Endothelial cell of umbilical vein (primary cell): ENCODE data around the gene GEMIN5. TPM values are rescaled to one million over a fixed set of nuclear protein-coding genes. Genes with fewer than 3 reads are reported as not detected.

ENCODE experiments used
- BruUV-seq: library from RNA; stranded (reverse); fragments of 400-500 nt; replicated peaks from 2 replicates; lab custom pipeline; 2021; lab: Mats Ljungman, UMichigan
- CTCF ChIA-PET: fragments of 300-600, 350-600 bp; sonication (Branson Sonifier 250); formaldehyde crosslinking; loops from one replicate; lab custom pipeline; 2021; ENCODE audit warnings: antibody characterized with exemption, inconsistent platforms; lab: Charles Lee
- POLR2A ChIA-PET: fragments of 300-600, 350-600 bp; sonication (Branson Sonifier 250); formaldehyde crosslinking; loops from one replicate; lab custom pipeline; 2021; ENCODE audit warnings: antibody characterized with exemption, inconsistent platforms; lab: Charles Lee
- DNase-seq: peaks from one replicate; pipeline ENCODE4 v3.0.0-alpha.2; 2011; ENCODE audit warnings: low read depth, low spot score
- FAIRE-seq: peaks from 2 replicates; lab custom pipeline; 2011; peaks lifted over from hg19 to GRCh38; lab: Jason Lieb, UNC
- H2AFZ ChIP-seq: 2 replicates; pipeline ENCODE4 v1.6.0; 2012; ENCODE audit warnings: low read depth, low read length, control low read depth, inconsistent platforms
- H3K27ac ChIP-seq: 2 replicates; pipeline ENCODE4 v1.5.1; 2011; ENCODE audit warnings: low read depth, mild to moderate bottlenecking, control low read depth, low read length, moderate library complexity; ENCODE audit not compliant: insufficient read depth
- H3K27me3 ChIP-seq, 2 experiments: 2 replicates each; pipeline versions ENCODE4 v1.6.0 to v1.6.1; 2011; ENCODE audit warnings: low read length in 2 of 2, mixed read lengths in 1 of 2; ENCODE audit not compliant: control insufficient read depth in 2 of 2, insufficient read depth in 2 of 2
- H3K36me3 ChIP-seq, 2 experiments: 2 replicates in 1 of 2; 3 replicates in 1 of 2; pipeline ENCODE4 v1.5.1; 2011; ENCODE audit warnings: low read length in 2 of 2, mild to moderate bottlenecking in 1 of 2, moderate library complexity in 1 of 2; ENCODE audit not compliant: control insufficient read depth in 2 of 2, insufficient read depth in 2 of 2; ENCODE audit errors: extremely low read depth in 1 of 2
- H3K4me1 ChIP-seq: 3 replicates; pipeline ENCODE4 v1.5.1; 2011; ENCODE audit warnings: mild to moderate bottlenecking, low read length; ENCODE audit not compliant: control insufficient read depth, insufficient read depth; ENCODE audit errors: extremely low read depth
- H3K4me2 ChIP-seq: 2 replicates; pipeline ENCODE4 v1.6.1; 2011; ENCODE audit warnings: low read length, control low read depth, mixed read lengths; ENCODE audit not compliant: insufficient read depth
- H3K4me3 ChIP-seq, 3 experiments: fragments of 200-600 bp in 1 of 3; sonication (generic), shearing (Covaris generic) in 1 of 3; replicated peaks in 1 of 3; 2 replicates each; pipeline ENCODE4 v1.5.1; 2011 to 2016; ENCODE audit warnings: control low read depth in 3 of 3, low read length in 3 of 3, mild to moderate bottlenecking in 2 of 3, inconsistent platforms in 1 of 3, low read depth in 1 of 3, moderate library complexity in 1 of 3; ENCODE audit not compliant: insufficient read depth in 1 of 3
- H3K79me2 ChIP-seq: 2 replicates; pipeline ENCODE4 v1.6.0; 2012; ENCODE audit warnings: low read length, inconsistent platforms; ENCODE audit not compliant: control insufficient read depth, insufficient read depth
- H3K9ac ChIP-seq: replicated peaks from 2 replicates; pipeline ENCODE3; 2011; ENCODE audit warnings: low read length, control low read depth; ENCODE audit not compliant: insufficient read depth; ENCODE audit errors: extremely low read depth
- H3K9me1 ChIP-seq: replicated peaks from 3 replicates; pipeline ENCODE4 v1.6.0; 2011; ENCODE audit warnings: mild to moderate bottlenecking, low read length; ENCODE audit not compliant: control insufficient read depth, insufficient read depth; ENCODE audit errors: extremely low read depth
- H3K9me3 ChIP-seq: replicated peaks from 2 replicates; pipeline ENCODE4 v1.5.1; 2012; ENCODE audit warnings: low read length, inconsistent platforms; ENCODE audit not compliant: control insufficient read depth, insufficient read depth
- H4K20me1 ChIP-seq: replicated peaks from 2 replicates; pipeline ENCODE3; 2011; ENCODE audit warnings: mild to moderate bottlenecking, low read length; ENCODE audit not compliant: control insufficient read depth, insufficient read depth; ENCODE audit errors: extremely low read depth
- CTCF ChIP-seq, 2 donors: IDR thresholded peaks; 1 replicate in 1 of 2; 2 replicates in 1 of 2; pipeline ENCODE4 v1.5.1; 2011; ENCODE audit warnings: low read length in 2 of 2, mild to moderate bottlenecking in 2 of 2, moderate library complexity in 2 of 2, control low read depth in 1 of 2, inconsistent platforms in 1 of 2, low read depth in 1 of 2; ENCODE audit not compliant: insufficient read depth in 1 of 2; ENCODE audit errors: extremely low read depth in 1 of 2
- EZH2 ChIP-seq: IDR thresholded peaks from 2 replicates; pipeline ENCODE4 v1.6.1; 2012; ENCODE audit warnings: borderline replicate concordance, low read depth, mild to moderate bottlenecking, moderate library complexity, low read length, inconsistent platforms; ENCODE audit not compliant: severe bottlenecking
- GATA2 ChIP-seq: IDR thresholded peaks from 2 replicates; pipeline ENCODE4 v1.7.0; 2011; ENCODE audit warnings: low read depth, mild to moderate bottlenecking, moderate library complexity, mixed read lengths, low read length; ENCODE audit not compliant: insufficient read length, insufficient read depth
- JUN ChIP-seq: IDR thresholded peaks from 2 replicates; pipeline ENCODE4 v1.6.1; 2011; ENCODE audit warnings: borderline replicate concordance, low read depth; ENCODE audit not compliant: insufficient read length, insufficient read depth
- MYC ChIP-seq: IDR thresholded peaks from one replicate; pipeline ENCODE4 v1.6.1; 2011; ENCODE audit warnings: mild to moderate bottlenecking, low read depth, low read length
- POLR2A ChIP-seq: IDR thresholded peaks from 2 replicates; pipeline ENCODE4 v1.6.1; 2012; ENCODE audit warnings: low read depth, mild to moderate bottlenecking, control low read depth, low read length
- POLR2AphosphoS5 ChIP-seq: IDR thresholded peaks from 2 replicates; pipeline ENCODE4 v1.6.1; 2012; ENCODE audit warnings: low read depth, mild to moderate bottlenecking, control low read depth, low read length, moderate library complexity; ENCODE audit not compliant: insufficient read depth
- dilution Hi-C: fragments of 300-500 bp; cut with MboI; formaldehyde crosslinking; loops from one replicate; pipeline ENCODE4 v1.15.0; 2019; ENCODE audit warnings: low sequenced_read_pairs; ENCODE audit not compliant: extremely low pct_ligation_motif_present
- intact Hi-C: fragments of 100-400 bp; cut with micrococcal nuclease; formaldehyde crosslinking; loops from one replicate; pipeline ENCODE4 v1.10.0; 2022
- polyA plus RNA-seq, 4 experiments: library from polyadenylated mRNA; depleted of rRNA in 3 of 4; stranded (reverse) in 3 of 4; unstranded in 1 of 4; fragments of >200 nt; gene quantifications; 2 replicates each; pipeline versions ENCODE4 v1.2.1 to v1.2.3, GENCODE V29; 2011 to 2012; ENCODE audit warnings: missing spikeins in 1 of 4
- total RNA-seq: library from RNA; stranded (reverse); gene quantifications from 2 replicates; pipeline ENCODE4 v1.2.3, GENCODE V29; 2021

The GEMIN5 gene
- total and polyA plus RNA-seq, 2 donors (not counting 3 experiments of a cell fraction or from before 2014, with no cell fraction given) = 7.2 to 23.1 TPM

- Histone ChIP-seq H3K9me3 (no peaks in the 10 kb centered on the region), H3K4me3 (no peak overlapping the region), H3K27me3 (no peaks in the 10 kb centered on the region), H3K4me1 (peaks cover 16% of the 10 kb centered on the region), H3K4me2 (no peak overlapping the region), H3K36me3 (peaks cover 0 to 6% of the 10 kb centered on the region in 2 experiments), H3K9ac (no peak overlapping the region), H2AFZ (no peak overlapping the region), H3K79me2 (peaks cover 61% of the 10 kb centered on the region), H3K27ac (no peak overlapping the region), H3K9me1 (no peaks in the 10 kb centered on the region), H4K20me1 (no peaks in the 10 kb centered on the region)
- intact Hi-C loops (no loop called here), dilution Hi-C loops (no loop called here)
- ChIA-PET CTCF (interaction anchor here (1.4 kb wide), 1 partner anchor 23 kb away, joined by 6 read pairs; no protein-coding TSS in a partner anchor), POLR2A (no interaction called here)
- FAIRE-seq (no peak), DNase-seq (no peak)
- TF ChIP-seq POLR2AphosphoS5 (no peak), POLR2A (no peak), GATA2 (no peak), MYC (no peak), CTCF (IDR thresholded peaks at IDR 0.05; ENCODE audit: extremely low read depth in 1 of 2, insufficient read depth in 1 of 2, low read depth in 1 of 2, low read length in 2 of 2) (no peak), EZH2 (no peak), JUN (no peak)
- BruUV-seq = no TSS peak
Measured at GRCh38 chr5:154949781-154950180, 11.8 kb upstream of the GEMIN5 start.
